ENCODE measurements around the gene TICAM1. TPM values are rescaled to one million over a fixed set of nuclear protein-coding genes. Genes with fewer than 3 reads are reported as not detected.
A peak's percentile ranks its signal among the peaks of the same experiment; 100 is the strongest.
"Not testable (repeated sequence)": the region's sequence is repeated elsewhere in the genome, so short reads cannot be mapped to it uniquely, and the experiment has no call there.

The TICAM1 gene
- total RNA-seq, 4 donors from 2014 or later, result 9.6 to 28.7 (median 16.8) TPM

DNA sequence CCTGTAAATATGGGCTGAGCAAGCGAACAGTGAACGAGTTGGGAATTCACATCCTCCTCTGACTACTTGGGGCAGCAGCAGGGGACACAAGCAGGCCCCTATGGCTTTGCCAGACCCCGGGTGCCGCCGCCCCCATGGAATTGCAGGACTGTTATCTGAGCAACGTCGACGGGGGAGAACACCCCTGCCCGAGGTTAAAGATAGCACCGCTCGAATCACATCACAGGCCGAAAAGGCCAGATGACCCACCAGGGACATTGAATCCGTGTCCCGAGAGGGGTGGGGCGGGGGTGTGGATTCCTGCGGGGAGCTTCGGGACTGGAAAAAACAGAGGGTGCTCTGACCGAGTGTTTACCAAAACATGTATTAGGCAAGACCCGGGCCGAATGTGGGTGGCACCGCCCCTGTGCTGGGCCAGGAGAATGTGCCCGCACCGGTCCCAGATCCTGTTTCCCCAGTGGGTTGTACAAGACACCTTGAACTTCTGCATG lies 30.9 kb downstream of the TICAM1 start:
- intact Hi-C loops (cut with DNase I), result no loop called here
- Histone ChIP-seq H3K36me3 (peaks cover 0 to 34% (median 4%) of the 10 kb centered on the region in 3 donors), H3K9me3 (no peaks in the 10 kb centered on the region), H3K4me3 (peak overlapping the region in 3 of 4 donors; percentile 12 to 38 (median 16)), H3K27me3 (no peaks in the 10 kb centered on the region), H3K27ac (peak overlapping the region; percentile 87 to 94 (median 90)), H3K4me1 (peaks cover 11 to 56% (median 18%) of the 10 kb centered on the region in 3 donors)
- TF ChIP-seq POLR2A (IDR thresholded peaks at IDR 0.05), result no peak
- TF ChIP-seq, protein P1, sequence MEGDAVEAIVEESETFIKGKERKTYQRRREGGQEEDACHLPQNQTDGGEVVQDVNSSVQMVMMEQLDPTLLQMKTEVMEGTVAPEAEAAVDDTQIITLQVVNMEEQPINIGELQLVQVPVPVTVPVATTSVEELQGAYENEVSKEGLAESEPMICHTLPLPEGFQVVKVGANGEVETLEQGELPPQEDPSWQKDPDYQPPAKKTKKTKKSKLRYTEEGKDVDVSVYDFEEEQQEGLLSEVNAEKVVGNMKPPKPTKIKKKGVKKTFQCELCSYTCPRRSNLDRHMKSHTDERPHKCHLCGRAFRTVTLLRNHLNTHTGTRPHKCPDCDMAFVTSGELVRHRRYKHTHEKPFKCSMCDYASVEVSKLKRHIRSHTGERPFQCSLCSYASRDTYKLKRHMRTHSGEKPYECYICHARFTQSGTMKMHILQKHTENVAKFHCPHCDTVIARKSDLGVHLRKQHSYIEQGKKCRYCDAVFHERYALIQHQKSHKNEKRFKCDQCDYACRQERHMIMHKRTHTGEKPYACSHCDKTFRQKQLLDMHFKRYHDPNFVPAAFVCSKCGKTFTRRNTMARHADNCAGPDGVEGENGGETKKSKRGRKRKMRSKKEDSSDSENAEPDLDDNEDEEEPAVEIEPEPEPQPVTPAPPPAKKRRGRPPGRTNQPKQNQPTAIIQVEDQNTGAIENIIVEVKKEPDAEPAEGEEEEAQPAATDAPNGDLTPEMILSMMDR (IDR thresholded peaks at IDR 0.05), result no peak
- 49 to 56% methylated on average over 3 to 8 of the region's 23 CpGs for WGBS, 2 donors
- no peak for DNase-seq

- DNase-seq, result no peak
- 42 to 51% methylated on average over 9 of the region's 9 CpGs for WGBS, 2 donors
- Histone ChIP-seq H3K9me3 (no peaks in the 10 kb centered on the region), H3K27ac (peak overlapping the region; percentile 11 to 98 (median 86)), H3K4me3 (peak overlapping the region in 2 of 4 donors; percentile 15 to 27), H3K4me1 (peaks cover 33 to 65% (median 44%) of the 10 kb centered on the region in 3 donors), H3K36me3 (peaks cover 8 to 68% (median 11%) of the 10 kb centered on the region in 3 donors), H3K27me3 (no peaks in the 10 kb centered on the region)
- TF ChIP-seq, protein P1 (IDR thresholded peaks at IDR 0.05), result no peak
- TF ChIP-seq POLR2A (IDR thresholded peaks at IDR 0.05), result no peak
- intact Hi-C loops (cut with DNase I), result no loop called here
Observed at GRCh38 chr19:4795400-4795799, 36.1 kb downstream of the TICAM1 start.

DNA sequence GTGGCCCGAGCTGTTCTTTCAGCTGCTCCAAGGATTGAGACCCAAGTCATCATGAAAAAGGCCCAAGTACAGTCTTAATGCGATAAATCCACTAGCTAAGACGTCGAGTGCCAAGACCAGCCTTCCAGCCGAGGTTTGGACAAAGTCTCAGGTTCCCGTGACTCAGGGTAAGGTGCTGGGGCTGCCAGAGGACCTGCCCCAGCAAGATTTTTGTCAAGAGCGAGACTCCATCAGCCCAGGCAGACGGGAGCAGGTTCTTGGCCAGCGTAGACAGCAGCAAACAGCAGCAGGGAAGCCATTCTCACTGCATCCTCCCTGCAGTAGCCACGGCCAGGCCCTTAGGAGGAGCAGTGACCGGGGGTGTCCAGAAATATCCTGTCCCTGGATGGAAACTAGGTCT lies 36.5 kb downstream of the TICAM1 start:
- DNase-seq, result no peak
- intact Hi-C loops (cut with DNase I), result loop anchor here (5.0 kb wide), 1 partner anchor 63 kb away; no protein-coding TSS in a partner anchor
- Histone ChIP-seq H3K9me3 (no peaks in the 10 kb centered on the region), H3K27ac (peak overlapping the region; percentile 11 to 98 (median 86)), H3K36me3 (peaks cover 8 to 68% (median 11%) of the 10 kb centered on the region in 3 donors), H3K4me1 (peaks cover 29 to 61% (median 40%) of the 10 kb centered on the region in 3 donors), H3K4me3 (peak overlapping the region in 2 of 4 donors; percentile 15 to 27), H3K27me3 (no peaks in the 10 kb centered on the region)
- 29 to 74% methylated on average over 3 of the region's 11 CpGs for WGBS, 2 donors
- peak in 1 of 4 donors; percentile 18 for TF ChIP-seq POLR2A (IDR thresholded peaks at IDR 0.05)
- TF ChIP-seq, protein P1 (IDR thresholded peaks at IDR 0.05), result no peak

GRCh38 chr19:4793278-4793677 lies 38.2 kb downstream of the TICAM1 start:
- peaks cover 8 to 59% (median 11%) of the 10 kb centered on the region in 3 donors for H3K36me3 ChIP-seq
- peaks cover 28 to 55% (median 40%) of the 10 kb centered on the region in 3 donors for H3K4me1 ChIP-seq
- 60 to 85% methylated on average over 1 to 8 of the region's 19 CpGs for WGBS, 2 donors
- H3K9me3 ChIP-seq, H3K27me3 ChIP-seq, DNase-seq: not testable (repeated sequence)
- peak overlapping the region in 3 of 4 donors; percentile 86 to 95 (median 87) for H3K4me3 ChIP-seq
- intact Hi-C loops (cut with DNase I), result loop anchor here (5.0 kb wide), 1 partner anchor 61 kb away; no protein-coding TSS in a partner anchor
- H3K27ac ChIP-seq, result peak overlapping the region in 3 of 4 donors; percentile 85 to 98 (median 95)

DNA sequence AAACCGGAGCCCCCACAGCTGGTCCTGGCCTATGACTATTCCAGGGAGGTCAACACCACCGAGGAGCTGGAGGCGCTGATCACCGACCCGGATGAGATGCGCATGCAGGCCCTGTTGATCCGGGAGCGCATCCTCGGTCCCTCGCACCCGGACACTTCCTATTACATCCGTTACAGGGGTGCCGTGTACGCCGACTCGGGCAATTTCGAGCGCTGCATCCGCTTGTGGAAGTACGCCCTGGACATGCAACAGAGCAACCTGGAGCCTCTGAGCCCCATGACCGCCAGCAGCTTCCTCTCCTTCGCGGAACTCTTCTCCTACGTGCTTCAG lies 38.7 kb downstream of the TICAM1 start:
- H3K27ac ChIP-seq, result peak overlapping the region in 3 of 4 donors; percentile 95 to 99 (median 98)
- WGBS, 2 donors, result 49 to 83% methylated on average over 5 to 6 of the region's 24 CpGs
- peak overlapping the region; percentile 86 to 99 (median 91) for H3K4me3 ChIP-seq
- H3K4me1 ChIP-seq, result peaks cover 28 to 55% (median 40%) of the 10 kb centered on the region in 3 donors
- not testable (repeated sequence) for H3K27me3 ChIP-seq, H3K9me3 ChIP-seq, DNase-seq
- intact Hi-C loops (cut with DNase I), result loop anchor here (5.0 kb wide), 1 partner anchor 61 kb away; no protein-coding TSS in a partner anchor
- H3K36me3 ChIP-seq, result peaks cover 8 to 55% (median 11%) of the 10 kb centered on the region in 3 donors

GRCh38 chr19:4792019-4792865 lies 39.3 kb downstream of the TICAM1 start:
- peaks cover 8 to 49% (median 11%) of the 10 kb centered on the region in 3 donors for H3K36me3 ChIP-seq
- not testable (repeated sequence) for H3K27me3 ChIP-seq, DNase-seq, H3K9me3 ChIP-seq
- 27 to 49% methylated on average over 7 to 9 of the region's 75 CpGs for WGBS, 2 donors
- peak overlapping the region; percentile 86 to 99 (median 91) for H3K4me3 ChIP-seq
- intact Hi-C loops (cut with DNase I), result loop anchor here (5.0 kb wide), 1 partner anchor 60 kb away; no protein-coding TSS in a partner anchor
- H3K27ac ChIP-seq, result peak overlapping the region; percentile 94 to 99 (median 96)
- H3K4me1 ChIP-seq, result peaks cover 28 to 55% (median 40%) of the 10 kb centered on the region in 3 donors

Measured in esophagus squamous epithelium (tissue), 5 donors.